Right atrium auricular region (tissue), 2 donors: Measurements from ENCODE around the gene RALGAPA1. TPM values are rescaled to one million over a fixed set of nuclear protein-coding genes. Genes with fewer than 3 reads are reported as not detected.

Source experiments
- DNase-seq: peaks from one replicate; pipeline ENCODE4 v3.0.0-alpha.2; 2019; ENCODE audit warnings: low spot score
- H3K27ac ChIP-seq, 2 donors: fragments of 200-600 bp; sonication (generic); 1 replicate in 1 of 2; 2 replicates in 1 of 2; pipeline ENCODE4 v1.5.1; 2016 to 2019
- H3K27me3 ChIP-seq, 2 donors: fragments of 200-600 bp; sonication (generic); one replicate each; pipeline versions ENCODE4 v1.5.1 to v1.6.0; 2017 to 2019
- H3K36me3 ChIP-seq: fragments of 200-600 bp; sonication (generic); one replicate; pipeline ENCODE4 v1.5.1; 2016
- H3K4me1 ChIP-seq, 2 donors: fragments of 200-600 bp; sonication (generic); one replicate each; pipeline versions ENCODE4 v1.5.1 to v1.6.0; 2017 to 2019
- H3K4me3 ChIP-seq, 2 donors: fragments of 200-600 bp; sonication (generic); 1 replicate in 1 of 2; 2 replicates in 1 of 2; pipeline ENCODE4 v1.5.1; 2017 to 2019; ENCODE audit warnings: mild to moderate bottlenecking in 1 of 2, moderate library complexity in 1 of 2
- H3K9me3 ChIP-seq, 2 donors: fragments of 200-600 bp; sonication (generic); one replicate each; pipeline ENCODE4 v1.5.1; 2019
- CTCF ChIP-seq, 2 donors: fragments of 200-600 bp; sonication (generic); IDR thresholded peaks; one replicate each; pipeline ENCODE4 v1.5.1; 2019; ENCODE audit warnings: antibody characterized with exemption in 2 of 2
- total RNA-seq, 2 donors: library from RNA; depleted of rRNA; stranded (reverse); fragments of >200 nt; gene quantifications; one replicate each; pipeline ENCODE4 v1.1.0, GENCODE V29; 2016

Gene RALGAPA1
- total RNA-seq, 2 donors from 2014 or later, result 26.9 to 29.6 TPM

GRCh38 chr14:35509846-35510245, 299.2 kb downstream of the RALGAPA1 start:
- H3K4me3 ChIP-seq, result no peak overlapping the region
- no peak for TF ChIP-seq CTCF (IDR thresholded peaks at IDR 0.05)
- no peak for DNase-seq

DNA sequence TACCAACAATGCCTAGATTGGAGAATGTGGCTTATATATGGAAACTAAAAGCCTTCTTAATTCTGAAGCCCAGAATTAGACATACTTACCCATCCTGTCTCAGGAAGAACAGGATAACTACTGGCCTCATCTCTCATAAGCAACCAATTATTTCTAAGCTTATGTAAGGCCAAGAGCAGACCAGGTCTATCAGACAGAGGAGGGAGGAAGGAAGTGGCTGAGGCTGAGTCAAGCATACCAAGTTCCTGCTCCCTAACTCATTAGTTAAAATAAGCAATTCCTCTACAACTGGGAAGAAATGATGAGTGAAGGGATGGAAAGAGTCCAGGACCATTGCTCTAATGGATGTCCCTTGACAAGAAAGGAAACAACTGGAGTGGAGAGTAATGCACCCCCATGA, 302.2 kb downstream of the RALGAPA1 start:
- no peak for DNase-seq
- Histone ChIP-seq H3K9me3 (no peaks in the 10 kb centered on the region), H3K4me3 (no peak overlapping the region), H3K27ac (no peak overlapping the region), H3K4me1 (no peaks in the 10 kb centered on the region), H3K36me3 (no peaks in the 10 kb centered on the region), H3K27me3 (no peaks in the 10 kb centered on the region)
- no peak for TF ChIP-seq CTCF (IDR thresholded peaks at IDR 0.05)

More at GRCh38 chr14:35509846-35510245, 299.2 kb downstream of the RALGAPA1 start:
- no peaks in the 10 kb centered on the region for H3K27me3 ChIP-seq
- no peaks in the 10 kb centered on the region for H3K36me3 ChIP-seq
- no peaks in the 10 kb centered on the region for H3K4me1 ChIP-seq
- H3K27ac ChIP-seq, result no peak overlapping the region
- no peaks in the 10 kb centered on the region for H3K9me3 ChIP-seq

DNA sequence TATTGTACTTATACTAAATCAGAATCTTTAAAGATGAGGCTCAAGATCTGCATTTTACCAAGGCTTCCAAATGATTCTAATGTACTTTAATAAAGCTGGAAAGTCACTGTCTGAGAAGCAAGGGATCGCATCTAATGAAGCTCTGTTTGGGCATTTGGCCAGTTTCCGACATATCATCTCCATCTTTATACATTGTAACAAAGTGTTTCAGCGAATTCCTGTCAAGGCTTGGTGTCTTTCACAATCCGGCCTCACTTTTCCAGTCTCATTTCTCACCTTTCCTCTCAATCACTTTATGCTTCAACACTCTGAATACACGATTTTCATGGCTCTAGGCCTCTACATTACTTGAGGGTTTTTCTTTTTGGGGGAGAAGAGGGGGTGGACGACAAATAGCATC, 302.6 kb downstream of the RALGAPA1 start:
- Histone ChIP-seq H3K4me3 (no peak overlapping the region), H3K36me3 (no peaks in the 10 kb centered on the region), H3K9me3 (no peaks in the 10 kb centered on the region), H3K27ac (no peak overlapping the region), H3K4me1 (no peaks in the 10 kb centered on the region), H3K27me3 (no peaks in the 10 kb centered on the region)
- no peak for TF ChIP-seq CTCF (IDR thresholded peaks at IDR 0.05)
- no peak for DNase-seq

DNA sequence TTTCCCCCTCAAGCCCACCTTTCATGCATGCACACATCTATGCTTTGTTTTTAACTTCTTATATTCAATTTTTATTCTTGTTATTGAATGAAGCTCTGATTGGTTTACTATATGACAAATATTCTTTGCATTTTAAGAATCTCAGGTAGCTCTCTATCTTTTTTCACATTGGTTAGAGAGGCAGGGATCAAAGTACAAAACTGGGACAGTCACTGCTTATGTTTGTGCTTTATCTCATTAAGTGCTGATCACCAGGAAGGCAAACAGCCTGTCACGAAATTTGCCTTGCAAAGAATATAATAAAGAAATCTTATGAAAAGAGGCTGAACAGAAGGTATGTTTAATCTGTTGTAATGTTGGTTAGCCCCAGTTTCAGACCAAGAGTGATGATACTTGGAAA, 304.8 kb downstream of the RALGAPA1 start:
- DNase-seq, result no peak
- no peaks in the 10 kb centered on the region for H3K27me3 ChIP-seq
- no peak overlapping the region for H3K27ac ChIP-seq
- no peak overlapping the region for H3K4me3 ChIP-seq
- no peaks in the 10 kb centered on the region for H3K36me3 ChIP-seq
- TF ChIP-seq CTCF (IDR thresholded peaks at IDR 0.05), result no peak
- H3K4me1 ChIP-seq, result no peaks in the 10 kb centered on the region
- peaks cover 0 to 6% of the 10 kb centered on the region in 2 donors for H3K9me3 ChIP-seq

- H3K4me3 ChIP-seq, result no peak overlapping the region
- no peak for DNase-seq
- no peaks in the 10 kb centered on the region for H3K4me1 ChIP-seq
- peaks cover 0 to 6% of the 10 kb centered on the region in 2 donors for H3K9me3 ChIP-seq
- no peak overlapping the region for H3K27ac ChIP-seq
- no peaks in the 10 kb centered on the region for H3K27me3 ChIP-seq
- no peaks in the 10 kb centered on the region for H3K36me3 ChIP-seq
- TF ChIP-seq CTCF (IDR thresholded peaks at IDR 0.05), result no peak
These were observed 305.4 kb downstream of the RALGAPA1 start for GRCh38 chr14:35503646-35504045.

DNA sequence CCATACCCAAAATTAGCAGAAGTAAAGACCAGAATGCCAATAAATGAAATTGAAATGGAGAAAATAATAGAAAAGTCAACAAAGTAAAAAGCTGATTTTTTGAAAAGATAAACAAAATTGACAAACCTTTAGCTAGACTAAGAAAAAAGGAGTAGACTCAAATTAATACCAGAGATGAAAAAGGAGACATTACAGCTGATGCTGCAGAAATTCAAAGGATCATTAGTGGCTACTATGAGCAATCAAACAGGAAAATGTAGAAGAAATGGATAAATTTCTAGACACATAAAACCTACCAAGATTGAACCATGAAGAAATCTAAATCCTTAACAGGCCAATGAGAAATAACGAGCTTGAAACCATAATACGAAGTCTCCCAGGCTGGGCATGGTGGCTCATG, 309.9 kb downstream of the RALGAPA1 start:
- Histone ChIP-seq H3K9me3 (peaks cover 0 to 6% of the 10 kb centered on the region in 2 donors), H3K4me3 (no peak overlapping the region), H3K27me3 (no peaks in the 10 kb centered on the region), H3K4me1 (no peaks in the 10 kb centered on the region), H3K27ac (no peak overlapping the region), H3K36me3 (no peaks in the 10 kb centered on the region)
- TF ChIP-seq CTCF (IDR thresholded peaks at IDR 0.05), result no peak
- no peak for DNase-seq
